Stimulated activated effector memory CD8-positive, alpha-beta T cell treated with anti-CD3 and anti-CD28 coated beads, Interleukin-12 subunit alpha, Interleukin-12 subunit beta, amount 100 ng/mL, for 72 hours (primary cell): ENCODE results near the gene TIGD6.

Experiments
- ATAC-seq: fragments of 150-1000 bp; cut with Tn5 transposase; 2 replicates; pipeline ENCODE4 v1.10.0; 2021
- DNase-seq, 2 donors: peaks; one replicate each; pipeline ENCODE4 v3.0.0; 2021 to 2022; ENCODE audit warnings: low spot score in 2 of 2
- H3K27ac Mint-ChIP-seq: one replicate; pipeline ENCODE4 v1.8.0; 2022; ENCODE audit warnings: mild to moderate bottlenecking, mixed read lengths
- H3K36me3 Mint-ChIP-seq: one replicate; pipeline ENCODE4 v1.8.0; 2022; ENCODE audit warnings: mild to moderate bottlenecking, mixed read lengths
- H3K4me1 Mint-ChIP-seq: one replicate; pipeline ENCODE4 v1.8.0; 2022; ENCODE audit warnings: mixed read lengths
- H3K4me3 Mint-ChIP-seq: one replicate; pipeline ENCODE4 v1.8.0; 2022; ENCODE audit warnings: mild to moderate bottlenecking, mixed read lengths
- H3K9me3 Mint-ChIP-seq: one replicate; pipeline ENCODE4 v1.8.0; 2022; ENCODE audit warnings: mixed read lengths

Gene TIGD6

DNA sequence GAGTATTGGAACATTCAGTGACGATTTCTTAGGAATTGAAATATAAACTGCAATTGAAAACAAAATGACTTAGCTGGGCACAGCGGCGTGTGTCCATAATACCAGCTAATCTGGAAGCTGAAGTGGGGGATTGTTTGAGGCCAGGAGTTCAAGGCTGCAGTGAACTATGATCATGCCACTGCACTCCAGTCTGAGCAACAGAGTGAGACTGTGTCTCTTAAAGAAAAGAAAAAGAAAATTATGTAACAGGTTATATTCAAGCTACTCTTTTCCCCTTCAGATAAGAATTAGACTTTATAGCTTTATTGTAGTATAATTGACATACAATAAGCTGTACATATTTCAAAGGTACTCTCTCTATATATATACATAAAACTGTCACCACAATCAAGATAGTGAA lies 33.5 kb downstream of the TIGD6 start:
- Mint-ChIP-seq H3K4me3 (no peak overlapping the region), H3K36me3 (no peaks in the 10 kb centered on the region), H3K27ac (peak overlapping the region; percentile 42), H3K4me1 (peaks cover 13% of the 10 kb centered on the region), H3K9me3 (no peaks in the 10 kb centered on the region)
- no peak for DNase-seq
- no peak for ATAC-seq

DNA sequence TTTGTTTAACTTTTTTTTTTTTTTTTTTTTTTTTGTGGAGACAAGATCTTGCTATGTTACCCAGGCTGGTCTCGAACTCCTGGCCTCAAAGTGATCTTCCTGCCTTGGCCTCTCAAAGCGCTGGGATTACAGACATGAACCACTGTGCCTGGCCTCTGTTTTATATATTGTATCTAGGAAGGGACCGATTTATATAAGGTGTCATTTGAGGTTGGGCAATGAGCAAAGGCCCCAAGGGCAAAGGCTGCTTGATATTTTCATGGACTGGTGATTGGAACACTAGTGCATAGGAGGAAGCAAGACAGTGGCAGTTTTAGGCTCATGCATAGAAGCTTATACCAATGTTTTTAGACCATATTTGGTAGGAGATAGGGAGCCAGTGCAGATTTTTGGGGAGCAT lies 36.7 kb downstream of the TIGD6 start:
- H3K4me1 Mint-ChIP-seq: peaks cover 38% of the 10 kb centered on the region
- no peaks in the 10 kb centered on the region for H3K9me3 Mint-ChIP-seq
- DNase-seq (no peak), ATAC-seq (no peak)
- H3K27ac Mint-ChIP-seq: no peak overlapping the region
- peaks cover 10% of the 10 kb centered on the region for H3K36me3 Mint-ChIP-seq
- no peak overlapping the region for H3K4me3 Mint-ChIP-seq

DNA sequence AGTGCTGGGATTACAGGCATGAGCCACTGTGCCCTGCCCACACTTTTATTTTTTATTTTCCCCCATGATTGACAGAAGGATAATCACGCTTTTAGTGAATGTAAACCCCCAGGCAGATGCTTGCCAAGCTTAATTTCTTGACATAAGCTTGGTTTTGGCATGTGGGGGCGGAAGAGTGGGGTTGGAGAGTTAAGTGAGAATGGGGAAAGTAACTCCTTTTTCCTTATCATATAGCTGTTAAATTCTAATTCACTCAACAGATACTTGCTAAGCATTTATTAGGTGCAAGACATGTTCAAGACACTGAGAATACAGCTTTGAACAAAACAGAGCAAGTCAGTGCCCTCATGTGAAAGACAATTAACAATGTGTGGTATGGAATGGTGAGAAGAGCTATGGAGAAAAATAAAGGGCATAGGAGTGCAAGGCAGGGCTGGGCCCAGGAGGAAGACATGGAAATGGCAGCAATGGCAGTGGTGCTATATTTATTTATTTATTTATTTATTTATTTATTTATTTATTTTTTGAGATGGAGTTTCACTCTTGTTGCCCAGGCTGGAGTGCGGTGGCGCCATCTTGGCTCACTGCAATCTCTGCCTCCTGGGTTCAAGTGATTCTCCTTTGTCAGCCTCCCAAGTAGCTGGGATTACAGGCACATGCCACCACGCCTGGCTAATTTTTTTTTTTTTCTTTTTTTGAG lies 37.7 kb downstream of the TIGD6 start:
- peaks cover 39% of the 10 kb centered on the region for H3K4me1 Mint-ChIP-seq
- no peak for ATAC-seq
- no peak for DNase-seq
- H3K27ac Mint-ChIP-seq: no peak overlapping the region
- H3K36me3 Mint-ChIP-seq: peaks cover 10% of the 10 kb centered on the region
- H3K4me3 Mint-ChIP-seq: peak overlapping the region; percentile 78
- no peaks in the 10 kb centered on the region for H3K9me3 Mint-ChIP-seq

DNA sequence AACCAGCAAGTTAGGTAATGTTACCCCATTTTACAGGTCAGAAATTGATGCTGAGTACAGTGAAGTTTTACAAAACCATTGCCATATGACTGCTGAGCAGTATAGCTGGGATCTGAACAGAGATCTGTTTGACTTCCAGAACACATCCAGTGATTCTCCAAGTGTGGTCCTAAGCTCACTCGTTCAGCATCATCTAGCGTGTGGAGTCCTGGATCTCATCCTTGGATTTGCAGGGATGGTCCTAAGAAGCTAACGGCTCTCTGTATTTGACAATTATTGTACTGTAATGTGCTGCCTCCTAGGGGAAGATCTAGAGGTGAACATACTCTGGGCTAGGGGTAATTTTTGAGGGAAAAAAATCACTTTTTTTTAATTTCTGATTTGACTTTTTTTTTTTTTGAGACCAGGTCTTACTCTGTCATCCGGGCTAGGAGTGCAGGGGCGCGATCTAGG lies 38.5 kb downstream of the TIGD6 start:
- DNase-seq (peak in 1 of 2 donors; percentile 53), ATAC-seq (no peak)
- H3K9me3 Mint-ChIP-seq: no peaks in the 10 kb centered on the region
- H3K4me1 Mint-ChIP-seq: peaks cover 39% of the 10 kb centered on the region
- H3K4me3 Mint-ChIP-seq: peak overlapping the region; percentile 78
- peaks cover 10% of the 10 kb centered on the region for H3K36me3 Mint-ChIP-seq
- peak overlapping the region; percentile 97 for H3K27ac Mint-ChIP-seq

DNA sequence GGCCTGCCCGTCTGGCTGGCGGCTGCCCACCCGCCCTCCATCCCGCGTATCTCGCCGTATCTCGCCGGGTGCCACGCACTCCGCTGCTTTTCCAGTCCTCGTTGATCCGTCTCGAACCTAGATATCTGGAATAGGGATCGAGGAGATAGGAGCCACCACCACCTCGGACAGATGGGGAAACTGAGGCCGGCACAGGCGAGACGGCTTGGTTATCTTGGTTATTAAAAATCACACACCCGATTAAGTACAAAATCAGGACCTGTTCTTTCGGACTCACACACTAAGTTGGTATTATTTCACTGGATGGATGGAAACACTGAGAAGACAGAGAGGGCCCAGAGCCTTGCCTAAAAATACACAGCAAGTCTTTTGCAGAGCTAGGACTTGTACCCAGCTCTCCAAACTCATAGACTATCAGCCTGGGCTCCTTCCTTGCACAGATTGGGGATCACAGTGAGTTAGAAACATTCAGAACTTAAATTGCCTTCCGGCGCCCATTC lies 39.2 kb downstream of the TIGD6 start:
- Mint-ChIP-seq H3K27ac (peak overlapping the region; percentile 97), H3K36me3 (peaks cover 10% of the 10 kb centered on the region), H3K4me3 (peak overlapping the region; percentile 78), H3K4me1 (peaks cover 39% of the 10 kb centered on the region), H3K9me3 (no peaks in the 10 kb centered on the region)
- no peak for DNase-seq
- no peak for ATAC-seq

DNA sequence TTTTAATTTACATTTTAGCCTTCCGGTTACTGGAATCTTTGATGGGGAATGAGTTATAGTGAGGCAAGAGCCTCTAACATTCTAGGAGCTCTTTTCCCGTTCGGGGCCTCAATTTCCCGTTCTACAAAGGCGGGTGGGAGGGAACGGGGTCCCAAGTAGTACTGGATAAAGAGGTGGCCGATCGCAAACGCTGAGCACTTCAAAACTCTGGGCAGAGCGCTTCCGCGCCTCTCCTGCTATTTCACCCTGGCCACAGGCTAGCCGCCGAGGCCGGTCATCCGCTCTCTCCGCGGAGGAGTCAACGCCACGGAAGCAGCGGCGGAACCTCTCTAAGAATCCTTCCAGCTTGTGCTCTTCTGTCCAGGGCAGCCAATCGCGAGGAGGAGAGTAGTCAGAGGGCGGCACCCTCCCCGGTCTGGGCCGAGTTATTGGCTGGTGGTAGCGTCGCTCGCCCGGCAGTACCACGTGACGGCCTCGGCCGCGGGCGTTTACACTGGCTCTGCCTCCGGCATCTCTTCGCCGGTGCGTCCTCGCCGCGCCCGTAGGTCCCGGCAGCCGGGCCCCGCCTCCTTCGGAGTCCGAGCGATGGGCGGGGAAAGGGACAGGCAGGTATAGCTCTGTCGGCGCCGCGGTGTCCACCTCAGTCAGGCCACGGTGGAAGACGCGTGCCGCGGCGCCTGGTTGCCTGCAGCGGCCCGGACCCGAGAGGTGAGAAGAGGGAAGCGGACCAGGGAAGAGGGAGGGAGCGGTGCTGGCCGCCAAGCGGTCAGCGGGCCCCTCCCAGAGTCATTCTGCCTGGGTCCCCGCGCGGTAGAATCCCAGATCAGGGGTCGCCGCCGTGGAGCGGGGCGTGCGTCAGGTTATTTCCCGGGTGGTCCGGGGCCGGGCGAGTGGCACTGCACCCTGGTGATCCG lies 39.9 kb downstream of the TIGD6 start, which contains the start of gene SLC26A2:
Gene SLC26A2 (plus strand): TSS at position 487 of the 914 bp plus-strand sequence. CDS start 16,895 bp downstream, outside the sequence.
- DNase-seq (peak; percentile 82 to 95), ATAC-seq (peak; percentile 98)
- Mint-ChIP-seq H3K27ac (peak within 1 kb of the TSS; percentile 97), H3K4me3 (peak within 1 kb of the TSS; percentile 78), H3K36me3 (peaks cover 10% of the 10 kb centered on the region), H3K4me1 (peaks cover 39% of the 10 kb centered on the region), H3K9me3 (no peaks in the 10 kb centered on the region)

DNA sequence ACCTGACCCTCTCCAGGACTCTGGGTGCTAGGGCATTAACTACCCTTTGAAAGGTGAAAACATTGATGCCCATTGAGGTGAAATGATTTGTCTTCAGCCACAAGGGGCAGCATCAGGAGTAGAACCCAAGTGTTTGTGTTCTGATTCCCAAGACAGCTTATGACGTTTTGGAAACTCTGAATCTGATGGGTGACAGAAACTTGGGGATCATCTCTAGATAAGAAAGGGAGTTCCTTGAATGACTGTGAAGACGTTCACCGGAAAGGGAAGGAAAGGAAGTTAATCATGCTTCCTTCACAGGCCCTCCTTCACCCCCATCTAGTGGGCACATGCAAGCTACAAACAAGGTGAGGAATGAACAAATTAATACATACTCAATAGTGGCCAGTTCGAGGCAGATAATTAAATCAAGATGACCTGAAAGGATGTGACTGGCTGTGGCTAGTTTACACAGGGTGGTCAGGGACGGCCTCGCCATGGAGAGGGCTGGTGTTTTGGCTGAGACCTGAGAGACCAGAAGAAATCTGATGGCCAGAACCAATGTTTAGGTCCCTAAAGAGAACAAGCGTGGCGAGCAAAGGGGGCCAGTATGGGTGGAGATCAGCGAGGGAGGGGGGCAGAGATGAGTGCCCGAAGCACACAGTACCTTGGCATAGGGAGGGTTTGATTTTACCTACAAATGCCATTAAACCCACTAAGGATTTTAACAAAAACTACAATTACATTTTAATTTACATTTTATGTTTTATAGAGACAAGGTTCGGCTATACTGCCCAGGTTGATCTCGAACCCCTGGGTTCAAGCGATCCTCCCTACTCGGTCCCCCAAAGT lies 40.8 kb downstream of the TIGD6 start:
- peak; percentile 18 to 70 for DNase-seq
- Mint-ChIP-seq H3K4me3 (peak overlapping the region; percentile 78), H3K36me3 (peaks cover 10% of the 10 kb centered on the region), H3K27ac (peak overlapping the region; percentile 97), H3K9me3 (no peaks in the 10 kb centered on the region), H3K4me1 (peaks cover 39% of the 10 kb centered on the region)
- ATAC-seq: peak; percentile 48

DNA sequence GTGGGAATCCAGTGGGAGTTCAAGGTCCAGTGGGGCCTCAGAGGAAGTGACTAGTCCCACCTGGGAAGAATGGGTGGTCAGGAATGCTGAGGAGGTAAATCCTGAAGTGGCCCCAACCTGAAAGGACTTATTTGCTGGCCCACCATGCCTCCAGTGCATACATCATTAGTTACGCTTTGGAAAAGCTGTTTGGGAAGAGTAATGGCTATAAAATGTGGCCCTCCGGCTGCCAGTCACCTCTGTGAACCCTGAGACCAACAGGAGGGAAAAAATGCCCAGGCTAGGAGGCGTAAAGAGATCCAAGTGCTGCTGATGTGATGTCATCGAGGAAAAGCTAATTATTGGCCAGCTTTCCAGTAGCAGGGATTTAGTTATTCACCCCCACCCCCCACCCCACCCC lies 42.6 kb downstream of the TIGD6 start:
- ATAC-seq: no peak
- H3K36me3 Mint-ChIP-seq: peaks cover 10% of the 10 kb centered on the region
- H3K4me3 Mint-ChIP-seq: no peak overlapping the region
- DNase-seq: no peak
- H3K27ac Mint-ChIP-seq: no peak overlapping the region
- H3K9me3 Mint-ChIP-seq: no peaks in the 10 kb centered on the region
- peaks cover 37% of the 10 kb centered on the region for H3K4me1 Mint-ChIP-seq

DNA sequence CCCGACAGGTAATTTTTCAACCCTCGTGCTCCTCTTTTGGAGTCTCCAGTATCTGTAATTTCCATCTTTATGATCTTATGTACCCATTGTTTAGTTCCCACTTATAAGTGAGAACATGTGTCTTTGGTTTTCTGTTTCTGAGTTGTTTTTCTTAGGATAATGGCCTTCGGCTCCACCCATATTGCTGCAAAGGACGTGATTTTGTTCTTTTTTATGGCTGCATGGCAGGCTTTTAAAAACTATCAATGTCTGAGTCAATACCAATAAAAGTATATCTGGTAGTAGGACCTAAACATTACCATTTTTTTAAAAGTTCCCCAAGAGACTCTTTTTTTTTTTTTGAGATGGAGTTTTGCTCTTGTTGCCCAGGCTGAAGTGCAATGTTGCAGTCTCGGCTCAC lies 43.8 kb downstream of the TIGD6 start:
- Mint-ChIP-seq H3K4me1 (peaks cover 25% of the 10 kb centered on the region), H3K36me3 (peaks cover 10% of the 10 kb centered on the region), H3K27ac (no peak overlapping the region), H3K4me3 (no peak overlapping the region), H3K9me3 (no peaks in the 10 kb centered on the region)
- ATAC-seq (no peak), DNase-seq (no peak)

DNA sequence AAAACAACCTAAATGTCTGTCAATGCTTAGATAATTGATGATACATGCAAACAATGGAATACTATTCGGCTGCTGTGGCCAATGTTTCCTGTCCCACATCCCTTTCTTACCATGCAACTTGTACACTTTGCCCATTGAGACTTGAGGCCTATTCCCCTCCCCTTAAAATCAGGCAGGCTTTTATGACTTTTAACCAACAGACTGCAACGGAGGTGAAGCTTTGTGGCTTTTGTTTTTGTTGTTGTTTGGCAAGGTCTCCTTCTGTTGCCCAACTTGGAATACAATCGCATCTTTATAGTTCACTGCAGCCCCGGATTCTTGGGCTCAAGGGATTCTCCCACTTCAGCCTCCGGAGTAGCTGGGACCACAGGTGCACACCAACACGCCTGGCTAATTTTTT lies 45.7 kb downstream of the TIGD6 start:
- peaks cover 11% of the 10 kb centered on the region for H3K4me1 Mint-ChIP-seq
- H3K4me3 Mint-ChIP-seq: no peak overlapping the region
- H3K36me3 Mint-ChIP-seq: peaks cover 4% of the 10 kb centered on the region
- no peak overlapping the region for H3K27ac Mint-ChIP-seq
- ATAC-seq (no peak), DNase-seq (no peak)
- H3K9me3 Mint-ChIP-seq: no peaks in the 10 kb centered on the region

DNA sequence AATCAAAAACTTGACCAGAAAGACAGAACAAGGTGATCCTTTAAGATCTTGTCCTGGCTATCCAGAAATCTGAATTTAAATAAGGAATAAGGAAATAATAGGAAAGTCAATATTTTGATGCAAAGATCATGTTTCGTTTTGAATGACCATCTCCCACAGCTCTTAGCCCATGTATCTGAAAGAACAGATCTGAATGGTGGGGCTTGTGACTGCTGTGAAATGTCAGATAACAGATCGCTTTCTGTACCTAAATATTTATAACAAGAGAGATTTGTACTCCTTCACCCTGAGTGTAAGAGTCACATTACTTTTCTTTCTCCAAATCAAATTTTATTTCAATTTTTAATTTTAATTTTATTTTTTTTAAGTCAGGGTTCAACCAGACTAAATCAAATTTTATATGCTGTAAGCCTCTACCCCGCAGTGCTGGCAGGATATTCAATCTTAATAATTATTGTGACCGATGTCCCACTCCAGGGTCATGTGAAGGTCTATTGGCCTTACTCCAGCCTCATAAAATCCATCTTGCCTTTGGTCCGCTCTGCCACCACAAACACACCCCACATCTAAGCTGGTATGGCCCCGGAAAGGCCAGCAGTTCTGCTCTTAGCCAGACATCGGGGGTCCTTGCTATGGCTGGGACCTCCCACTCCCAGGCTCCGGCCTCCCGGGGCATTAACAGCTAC lies 46.9 kb downstream of the TIGD6 start:
- Mint-ChIP-seq H3K4me1 (no peaks in the 10 kb centered on the region), H3K4me3 (no peak overlapping the region), H3K36me3 (no peaks in the 10 kb centered on the region), H3K9me3 (no peaks in the 10 kb centered on the region), H3K27ac (no peak overlapping the region)
- no peak for ATAC-seq
- no peak for DNase-seq

DNA sequence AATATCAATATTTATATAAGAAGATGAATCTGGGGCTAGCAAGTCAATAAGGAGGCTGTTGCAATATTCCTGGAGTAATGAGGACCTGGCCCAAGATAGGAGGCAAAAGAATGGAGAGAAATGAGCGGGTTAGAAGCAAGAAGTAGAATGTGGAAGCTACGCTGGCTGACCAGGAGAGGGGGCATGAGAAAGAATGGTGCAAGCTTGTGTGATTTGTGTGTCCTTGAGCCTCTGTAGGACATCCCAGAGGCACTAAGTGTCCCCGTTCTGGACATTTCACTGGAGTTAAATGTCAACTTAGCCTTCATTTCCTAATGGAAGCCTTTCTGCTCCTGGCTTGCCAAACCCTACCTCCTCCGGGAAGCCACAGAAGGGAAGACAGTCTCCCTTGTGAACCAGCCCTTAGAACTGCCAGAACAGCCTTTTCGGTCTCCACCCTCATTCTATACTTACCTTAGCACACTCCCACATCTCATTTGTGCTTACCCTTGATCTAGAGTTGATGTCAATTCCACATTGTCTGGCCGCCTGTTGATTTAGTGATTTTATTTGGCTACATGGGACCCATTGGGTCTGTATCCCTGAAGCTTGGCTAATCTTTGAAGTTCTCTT lies 49.2 kb downstream of the TIGD6 start:
- Mint-ChIP-seq H3K4me3 (no peak overlapping the region), H3K4me1 (no peaks in the 10 kb centered on the region), H3K9me3 (no peaks in the 10 kb centered on the region), H3K36me3 (no peaks in the 10 kb centered on the region), H3K27ac (no peak overlapping the region)
- ATAC-seq: no peak
- DNase-seq: no peak

DNA sequence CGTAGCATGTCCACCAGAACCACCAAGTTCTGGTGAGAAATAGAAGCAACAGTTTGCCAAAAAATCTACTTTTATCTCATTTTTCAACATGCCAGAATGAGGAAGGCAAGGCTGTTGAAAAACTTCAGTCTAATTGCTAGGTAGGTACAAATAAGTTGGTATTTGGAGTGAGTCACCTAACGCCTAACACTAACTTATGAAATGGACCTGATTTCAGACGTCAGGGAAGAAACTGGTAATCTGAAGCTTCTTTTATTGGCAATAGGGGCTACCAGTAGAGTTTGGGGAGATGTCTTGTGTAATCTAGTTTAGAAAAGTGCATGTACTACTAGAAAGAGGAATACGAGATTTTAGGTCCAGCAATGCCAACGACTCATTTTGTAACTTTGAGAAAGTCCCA lies 51.5 kb downstream of the TIGD6 start:
- DNase-seq (no peak), ATAC-seq (no peak)
- Mint-ChIP-seq H3K9me3 (no peaks in the 10 kb centered on the region), H3K4me1 (no peaks in the 10 kb centered on the region), H3K36me3 (no peaks in the 10 kb centered on the region), H3K27ac (no peak overlapping the region), H3K4me3 (no peak overlapping the region)

DNA sequence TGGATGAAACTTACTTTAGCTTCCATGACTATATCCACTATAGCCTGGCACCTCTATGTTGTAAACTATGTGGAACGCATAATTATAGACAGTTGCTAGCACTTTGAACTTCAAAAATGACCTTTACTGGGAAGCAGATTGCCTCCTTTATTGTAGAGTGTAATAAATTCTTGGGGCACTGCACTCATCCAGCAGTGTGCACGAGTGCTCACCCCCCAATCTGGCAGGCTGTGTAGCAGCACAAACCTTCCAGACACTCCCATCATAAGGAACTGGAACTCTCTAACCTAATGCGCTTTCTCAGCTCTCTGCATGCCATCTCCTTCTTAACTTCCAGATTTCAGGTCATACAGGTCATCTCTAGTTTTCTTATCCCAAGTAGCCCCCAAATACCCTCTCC lies 54.3 kb downstream of the TIGD6 start:
- DNase-seq: no peak
- Mint-ChIP-seq H3K27ac (peak overlapping the region; percentile 23), H3K4me1 (no peaks in the 10 kb centered on the region), H3K9me3 (no peaks in the 10 kb centered on the region), H3K36me3 (no peaks in the 10 kb centered on the region), H3K4me3 (no peak overlapping the region)
- no peak for ATAC-seq
